NCI-H2227 treated with DMSO at 0.1 percent for 48 hours (cell line): ENCODE measurements around the gene CNGB1.
"Not testable (repeated sequence)": the region's sequence is repeated elsewhere in the genome, so short reads cannot be mapped to it uniquely, and the experiment has no call there.

Experiments
- DNase-seq: peaks from one replicate; lab custom pipeline; 2025; lab: John Stamatoyannopoulos, UW

CNGB1 gene

GRCh38 chr16:57970970-57971369 lies at the start of gene CNGB1:
Gene CNGB1, minus strand, starts transcription at chr16:57971128. Its CDS starts 3,842 bp downstream, at chr16:57967286.
- no peak for DNase-seq

GRCh38 chr16:58019866-58020538 lies 49.1 kb upstream of the CNGB1 start:
- no peak for DNase-seq

- no peak for DNase-seq
Observed at GRCh38 chr16:58018803-58019202, 47.9 kb upstream of the CNGB1 start.

- DNase-seq = no peak
Observed at GRCh38 chr16:58016840-58017446, 46.0 kb upstream of the CNGB1 start.

- no peak for DNase-seq
Observed at GRCh38 chr16:58013201-58013956, 42.5 kb upstream of the CNGB1 start.

- no peak for DNase-seq
Observed at GRCh38 chr16:58012481-58012880, 41.6 kb upstream of the CNGB1 start.

- DNase-seq = no peak
Observed at GRCh38 chr16:58011652-58012051, 40.7 kb upstream of the CNGB1 start.

GRCh38 chr16:58010886-58011285 lies 40.0 kb upstream of the CNGB1 start:
- no peak for DNase-seq

- no peak for DNase-seq
Observed at GRCh38 chr16:58009856-58010416, 39.0 kb upstream of the CNGB1 start.

- DNase-seq = not testable (repeated sequence)
Observed at GRCh38 chr16:58004736-58005135, 33.8 kb upstream of the CNGB1 start.

- no peak for DNase-seq
Observed at GRCh38 chr16:58002936-58003335, 32.0 kb upstream of the CNGB1 start.

GRCh38 chr16:58002416-58002800 lies 31.5 kb upstream of the CNGB1 start:
- DNase-seq = no peak

- no peak for DNase-seq
Observed at GRCh38 chr16:58001781-58002415, 31.0 kb upstream of the CNGB1 start.

GRCh38 chr16:58000706-58001676 lies 30.1 kb upstream of the CNGB1 start, which contains the start of gene USB1:
Gene USB1, plus strand, starts transcription at chr16:58001407. Its CDS starts 77 bp downstream, at chr16:58001484.
- DNase-seq = peak; percentile 47

GRCh38 chr16:57999971-58000705 lies 29.2 kb upstream of the CNGB1 start, which contains the start of gene ZNF319:
Gene ZNF319, minus strand, starts transcription at chr16:58000672. Its CDS starts 2,407 bp downstream, at chr16:57998265.
- no peak for DNase-seq

- DNase-seq = no peak
Observed at GRCh38 chr16:57999366-57999970, 28.5 kb upstream of the CNGB1 start.

- DNase-seq = no peak
Observed at GRCh38 chr16:57998992-57999365, 28.1 kb upstream of the CNGB1 start.

GRCh38 chr16:57998486-57998885 lies 27.6 kb upstream of the CNGB1 start:
- DNase-seq = no peak

GRCh38 chr16:57997528-57998265 lies 26.8 kb upstream of the CNGB1 start:
- no peak for DNase-seq
